HG02870 (cell line): ENCODE data around the gene TTLL12.

Experiments
- ATAC-seq: cut with Tn5 transposase; IDR thresholded peaks from one replicate; pipeline ENCODE4 v1.9.1; 2021; ENCODE audit warnings: mild to moderate bottlenecking, moderate library complexity; ENCODE audit not compliant: unreplicated experiment

TTLL12 gene

GRCh38 chr22:43131773-43132501 lies 55.0 kb downstream of the TTLL12 start:
- ATAC-seq, result no peak

- no peak for ATAC-seq
Observed at GRCh38 chr22:43129426-43130425, 57.2 kb downstream of the TTLL12 start.

- no peak for ATAC-seq
Observed at GRCh38 chr22:43128928-43129424, 58.0 kb downstream of the TTLL12 start.

- ATAC-seq, result no peak
Observed at GRCh38 chr22:43128116-43128515, 58.8 kb downstream of the TTLL12 start.

- no peak for ATAC-seq
Observed at GRCh38 chr22:43127166-43127908, 59.6 kb downstream of the TTLL12 start.

GRCh38 chr22:43126501-43127165 lies 60.3 kb downstream of the TTLL12 start:
- no peak for ATAC-seq

GRCh38 chr22:43118953-43119458 lies 67.9 kb downstream of the TTLL12 start:
- ATAC-seq, result no peak

- ATAC-seq, result no peak
Observed at GRCh38 chr22:43118024-43118849, 68.7 kb downstream of the TTLL12 start.

GRCh38 chr22:43116932-43117331 lies 70.0 kb downstream of the TTLL12 start:
- no peak for ATAC-seq
